ENCODE measurements around the gene DPP7.

DPP7 gene

DNA sequence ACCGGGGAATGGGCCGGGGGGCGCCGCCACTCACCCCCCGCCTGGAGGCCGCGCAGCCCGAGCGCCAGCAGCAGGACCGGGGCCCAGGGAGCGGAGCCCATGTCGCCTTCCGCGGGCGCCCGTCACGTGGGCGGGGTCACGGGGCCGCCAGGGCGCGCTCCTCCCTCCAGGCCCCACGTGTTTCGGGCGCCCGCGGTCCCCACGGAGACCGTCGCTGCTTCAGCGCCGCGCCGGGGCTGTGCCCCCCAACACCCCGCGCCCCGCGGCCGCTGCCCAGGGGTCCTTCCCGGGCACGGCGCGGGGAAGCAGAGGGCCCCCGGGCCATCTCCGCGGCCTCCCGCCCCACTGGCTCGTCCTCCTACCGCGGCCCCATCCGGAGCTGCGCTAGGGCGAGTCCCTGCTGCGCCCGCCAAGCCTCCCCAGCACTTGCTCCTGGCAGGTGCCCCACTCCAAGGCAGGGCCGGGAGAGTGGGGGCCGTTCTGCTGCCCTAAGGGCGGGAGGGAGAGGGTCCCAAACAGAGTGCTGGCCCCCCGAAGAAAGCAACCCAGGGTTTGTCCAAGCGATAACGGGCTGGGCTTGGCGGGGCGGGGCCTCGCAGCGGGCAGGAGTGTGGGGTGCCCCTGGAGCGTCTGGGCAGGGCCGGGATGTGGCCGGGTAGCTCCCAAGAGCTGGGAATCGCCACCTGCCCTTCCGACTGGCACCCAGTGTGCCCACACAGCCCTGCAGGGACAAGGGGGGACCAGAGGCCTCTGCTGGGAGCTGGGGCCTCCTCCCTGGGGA lies at the start of gene DPP7:
TSS of gene DPP7 (minus strand) at position 121 of the 781 bp plus-strand sequence. CDS start at position 101, 20 bp downstream.
- H3K4me3 ChIP-seq (ENCODE audit: low read depth, low read length): peak within 1 kb of the TSS; percentile 63
- no peak for TF ChIP-seq CTCF (IDR thresholded peaks at IDR 0.05; ENCODE audit: control insufficient read depth, extremely low read depth, insufficient read depth)
- no peak for DNase-seq (ENCODE audit: low read depth)

DNA sequence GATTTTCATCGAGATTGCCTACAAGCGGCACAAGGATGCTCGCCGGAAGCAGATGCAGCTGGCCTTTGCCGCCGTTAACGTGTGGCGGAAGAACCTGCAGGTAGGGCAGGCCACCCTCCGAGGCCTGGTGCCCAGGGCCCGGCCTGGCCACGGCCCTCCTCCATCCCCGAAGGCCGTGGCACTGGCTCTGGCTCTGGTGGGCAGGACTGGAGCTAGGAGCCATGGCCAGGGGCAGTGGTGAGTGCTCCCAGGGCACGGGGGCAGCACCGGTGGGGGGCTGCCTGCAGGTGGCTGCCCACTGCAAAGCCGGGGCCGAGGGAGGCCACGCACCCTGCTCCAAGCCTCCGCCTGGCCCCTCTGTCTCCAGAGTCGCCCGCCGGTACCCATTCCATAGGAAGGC lies 49.3 kb upstream of the DPP7 start:
- no peak for TF ChIP-seq CTCF (IDR thresholded peaks at IDR 0.05; ENCODE audit: control insufficient read depth, extremely low read depth, insufficient read depth)
- no peak overlapping the region for H3K4me3 ChIP-seq (ENCODE audit: low read depth, low read length)
- DNase-seq (ENCODE audit: low read depth): no peak

DNA sequence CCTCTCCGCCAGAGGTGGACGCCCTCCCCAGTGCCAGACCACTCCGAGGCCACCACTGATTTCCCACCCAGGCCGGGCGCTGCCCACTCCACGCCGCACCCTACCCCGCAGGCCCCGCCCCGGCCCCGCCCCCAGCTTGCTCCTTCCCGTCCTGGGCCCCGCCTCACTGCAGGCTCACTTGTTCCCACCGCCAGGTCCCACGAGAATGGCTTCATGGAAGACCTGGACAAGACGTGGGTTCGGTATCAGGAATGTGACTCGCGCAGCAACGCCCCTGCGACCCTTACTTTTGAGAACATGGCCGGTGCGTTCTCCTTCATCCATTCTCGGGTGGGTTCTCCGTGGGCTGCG lies 48.8 kb upstream of the DPP7 start:
- H3K4me3 ChIP-seq (ENCODE audit: low read depth, low read length): no peak overlapping the region
- no peak for TF ChIP-seq CTCF (IDR thresholded peaks at IDR 0.05; ENCODE audit: control insufficient read depth, extremely low read depth, insufficient read depth)
- DNase-seq (ENCODE audit: low read depth): no peak

DNA sequence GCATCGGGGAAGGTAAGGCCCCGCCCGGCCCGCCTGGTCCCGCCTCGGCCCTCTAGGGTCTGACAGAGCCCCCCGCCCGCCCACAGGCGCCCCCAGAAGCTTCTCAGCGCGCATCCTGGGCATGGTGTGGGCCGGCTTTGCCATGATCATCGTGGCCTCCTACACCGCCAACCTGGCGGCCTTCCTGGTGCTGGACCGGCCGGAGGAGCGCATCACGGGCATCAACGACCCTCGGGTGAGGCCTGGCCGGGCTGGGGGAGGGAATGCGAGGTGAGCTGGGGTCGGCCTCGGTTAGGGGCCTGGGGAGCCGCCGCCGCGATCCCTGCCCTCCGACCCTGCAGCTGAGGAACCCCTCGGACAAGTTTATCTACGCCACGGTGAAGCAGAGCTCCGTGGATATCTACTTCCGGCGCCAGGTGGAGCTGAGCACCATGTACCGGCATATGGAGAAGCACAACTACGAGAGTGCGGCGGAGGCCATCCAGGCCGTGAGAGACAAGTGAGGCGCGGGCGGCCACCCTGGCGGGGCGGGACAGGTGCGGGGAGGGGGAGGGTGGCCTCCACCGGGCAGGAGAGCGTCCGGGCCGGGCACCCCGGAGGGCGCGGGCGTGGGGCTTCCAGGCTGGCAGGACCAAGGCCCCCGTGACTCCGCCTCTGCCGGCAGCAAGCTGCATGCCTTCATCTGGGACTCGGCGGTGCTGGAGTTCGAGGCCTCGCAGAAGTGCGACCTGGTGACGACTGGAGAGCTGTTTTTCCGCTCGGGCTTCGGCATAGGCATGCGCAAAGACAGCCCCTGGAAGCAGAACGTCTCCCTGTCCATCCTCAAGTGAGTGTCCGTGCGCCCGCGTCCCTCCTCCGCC lies 48.2 kb upstream of the DPP7 start:
- H3K4me3 ChIP-seq (ENCODE audit: low read depth, low read length): no peak overlapping the region
- TF ChIP-seq CTCF (IDR thresholded peaks at IDR 0.05; ENCODE audit: control insufficient read depth, extremely low read depth, insufficient read depth): no peak
- no peak for DNase-seq (ENCODE audit: low read depth)

DNA sequence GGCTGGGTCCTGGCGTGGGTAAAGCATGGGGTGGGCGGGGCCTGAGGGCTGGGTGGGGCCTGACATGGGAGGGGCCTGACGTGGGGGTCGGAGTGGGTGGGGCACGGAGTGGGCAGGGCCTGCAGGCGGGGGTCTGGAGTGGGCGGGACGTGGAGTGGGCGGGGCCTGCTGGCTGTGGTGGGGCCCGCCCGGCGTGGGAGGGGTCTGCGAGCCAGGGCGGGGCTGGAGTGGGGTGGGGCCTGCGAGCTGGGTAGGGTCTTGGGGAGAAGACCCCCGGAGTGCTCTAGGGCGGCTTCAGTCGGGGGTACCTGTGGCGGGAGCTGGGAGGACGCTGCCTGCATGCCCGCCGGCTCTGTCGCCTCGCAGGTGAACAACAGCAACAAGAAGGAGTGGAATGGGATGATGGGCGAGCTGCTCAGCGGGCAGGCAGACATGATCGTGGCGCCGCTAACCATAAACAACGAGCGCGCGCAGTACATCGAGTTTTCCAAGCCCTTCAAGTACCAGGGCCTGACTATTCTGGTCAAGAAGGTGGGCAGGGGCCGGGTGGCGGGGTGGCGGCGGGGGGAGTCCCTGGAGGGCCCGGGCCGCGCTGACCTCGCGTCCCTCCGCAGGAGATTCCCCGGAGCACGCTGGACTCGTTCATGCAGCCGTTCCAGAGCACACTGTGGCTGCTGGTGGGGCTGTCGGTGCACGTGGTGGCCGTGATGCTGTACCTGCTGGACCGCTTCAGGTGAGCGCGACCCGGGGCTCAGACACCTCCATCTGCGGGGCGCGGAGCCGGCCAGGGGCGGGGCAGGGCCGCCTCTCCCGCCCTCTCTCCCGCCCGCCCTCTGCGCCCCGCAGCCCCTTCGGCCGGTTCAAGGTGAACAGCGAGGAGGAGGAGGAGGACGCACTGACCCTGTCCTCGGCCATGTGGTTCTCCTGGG lies 47.3 kb upstream of the DPP7 start:
- DNase-seq (ENCODE audit: low read depth): no peak
- TF ChIP-seq CTCF (IDR thresholded peaks at IDR 0.05; ENCODE audit: control insufficient read depth, extremely low read depth, insufficient read depth): no peak
- no peak overlapping the region for H3K4me3 ChIP-seq (ENCODE audit: low read depth, low read length)

- DNase-seq (ENCODE audit: low read depth): no peak
- no peak overlapping the region for H3K4me3 ChIP-seq (ENCODE audit: low read depth, low read length)
- no peak for TF ChIP-seq CTCF (IDR thresholded peaks at IDR 0.05; ENCODE audit: control insufficient read depth, extremely low read depth, insufficient read depth)
These were observed 46.4 kb upstream of the DPP7 start for GRCh38 chr9:137160716-137161557.
